GM18868 (cell line): Measurements from ENCODE around the gene TDRD6.

ENCODE experiments used
- ATAC-seq: cut with Tn5 transposase; IDR thresholded peaks from one replicate; pipeline ENCODE4 v1.9.1; 2021; ENCODE audit warnings: mild to moderate bottlenecking, moderate library complexity; ENCODE audit not compliant: unreplicated experiment

The TDRD6 gene

GRCh38 chr6:46688117-46688965, 656 bp downstream of the TDRD6 start:
- ATAC-seq: no peak

- ATAC-seq: no peak
Observed at GRCh38 chr6:46688966-46689335, 1.3 kb downstream of the TDRD6 start.

GRCh38 chr6:46689657-46690056, 2.0 kb downstream of the TDRD6 start:
- no peak for ATAC-seq

- ATAC-seq: no peak
Observed at GRCh38 chr6:46690141-46690755, 2.6 kb downstream of the TDRD6 start.

GRCh38 chr6:46690911-46691451, 3.3 kb downstream of the TDRD6 start:
- ATAC-seq: no peak

- ATAC-seq: no peak
Observed at GRCh38 chr6:46699970-46700369, 12.3 kb downstream of the TDRD6 start.

- no peak for ATAC-seq
Observed at GRCh38 chr6:46704562-46704961, 16.9 kb downstream of the TDRD6 start.

GRCh38 chr6:46706464-46706863, 18.8 kb downstream of the TDRD6 start:
- no peak for ATAC-seq

GRCh38 chr6:46711491-46711890, 23.8 kb downstream of the TDRD6 start:
- no peak for ATAC-seq

GRCh38 chr6:46715141-46715540, 27.5 kb downstream of the TDRD6 start:
- ATAC-seq: no peak

- ATAC-seq: no peak
Observed at GRCh38 chr6:46719099-46719498, 31.4 kb downstream of the TDRD6 start.

GRCh38 chr6:46720401-46720800, 32.7 kb downstream of the TDRD6 start:
- no peak for ATAC-seq

GRCh38 chr6:46729787-46730326, 42.2 kb downstream of the TDRD6 start:
- ATAC-seq: no peak

- no peak for ATAC-seq
Observed at GRCh38 chr6:46730921-46731461, 43.3 kb downstream of the TDRD6 start.

- ATAC-seq: no peak
Observed at GRCh38 chr6:46733341-46733801, 45.7 kb downstream of the TDRD6 start.

- no peak for ATAC-seq
Observed at GRCh38 chr6:46734867-46735719, 47.4 kb downstream of the TDRD6 start, which contains the start of gene PLA2G7. Gene PLA2G7, minus strand, starts transcription at chr6:46735375. Its CDS starts 12,484 bp downstream, at chr6:46722891.

GRCh38 chr6:46735720-46736031, 48.0 kb downstream of the TDRD6 start:
- no peak for ATAC-seq

GRCh38 chr6:46736906-46737305, 49.2 kb downstream of the TDRD6 start:
- no peak for ATAC-seq

GRCh38 chr6:46741482-46741881, 53.8 kb downstream of the TDRD6 start:
- no peak for ATAC-seq

- ATAC-seq: no peak
Observed at GRCh38 chr6:46741910-46742309, 54.2 kb downstream of the TDRD6 start.
